Fibroblast of the conjunctiva (primary cell): Measurements from ENCODE around the gene TNFRSF8.

Experiments used
- DNase-seq: peaks from one replicate; pipeline ENCODE4 v3.0.0-alpha.2; 2010; ENCODE audit warnings: low read depth

The TNFRSF8 gene

DNA sequence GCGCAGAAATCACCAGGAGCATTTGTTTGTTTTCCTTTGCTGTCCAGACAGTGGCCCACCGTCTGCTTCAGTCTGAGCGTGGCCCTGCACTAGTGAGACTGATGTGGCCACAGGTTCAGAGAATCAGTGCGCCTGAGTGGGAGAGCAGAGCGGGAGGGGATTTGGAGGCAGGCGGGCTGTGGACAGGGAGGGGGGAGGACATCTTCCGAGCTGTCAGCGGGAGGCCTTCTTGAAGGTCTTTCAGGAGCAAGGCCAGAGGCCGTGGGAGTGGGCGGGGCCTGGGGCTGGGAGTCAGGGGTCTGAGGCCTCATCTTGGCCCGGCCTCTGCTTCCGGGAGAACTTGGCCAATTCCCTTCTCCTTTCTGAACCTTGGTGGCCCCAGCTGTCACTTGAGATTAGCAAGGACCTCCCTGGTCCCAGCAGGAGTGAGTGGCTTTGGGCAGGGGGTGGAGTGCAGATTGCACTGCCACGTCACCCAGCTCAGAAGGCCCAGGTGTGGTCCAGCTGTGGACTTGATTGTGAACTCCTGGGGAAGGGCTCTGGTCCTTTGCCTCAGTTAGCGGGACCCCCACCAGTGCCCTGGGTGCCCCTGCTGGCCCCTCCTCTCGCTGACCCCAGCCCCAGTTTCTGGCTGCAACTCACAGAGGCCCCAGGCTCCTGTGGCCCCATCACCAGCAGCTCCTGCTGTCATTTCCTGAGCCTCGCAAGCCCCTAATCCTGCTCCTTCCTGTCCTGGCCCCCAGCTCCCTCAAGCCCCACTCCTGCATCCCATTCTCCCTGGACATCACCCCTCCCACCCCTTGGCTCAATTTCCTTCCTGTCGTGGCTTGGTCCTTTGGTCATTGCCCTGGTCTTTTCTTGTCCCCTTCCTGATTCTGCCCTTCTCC, 112.1 kb downstream of the TNFRSF8 start:
- no peak for DNase-seq

DNA sequence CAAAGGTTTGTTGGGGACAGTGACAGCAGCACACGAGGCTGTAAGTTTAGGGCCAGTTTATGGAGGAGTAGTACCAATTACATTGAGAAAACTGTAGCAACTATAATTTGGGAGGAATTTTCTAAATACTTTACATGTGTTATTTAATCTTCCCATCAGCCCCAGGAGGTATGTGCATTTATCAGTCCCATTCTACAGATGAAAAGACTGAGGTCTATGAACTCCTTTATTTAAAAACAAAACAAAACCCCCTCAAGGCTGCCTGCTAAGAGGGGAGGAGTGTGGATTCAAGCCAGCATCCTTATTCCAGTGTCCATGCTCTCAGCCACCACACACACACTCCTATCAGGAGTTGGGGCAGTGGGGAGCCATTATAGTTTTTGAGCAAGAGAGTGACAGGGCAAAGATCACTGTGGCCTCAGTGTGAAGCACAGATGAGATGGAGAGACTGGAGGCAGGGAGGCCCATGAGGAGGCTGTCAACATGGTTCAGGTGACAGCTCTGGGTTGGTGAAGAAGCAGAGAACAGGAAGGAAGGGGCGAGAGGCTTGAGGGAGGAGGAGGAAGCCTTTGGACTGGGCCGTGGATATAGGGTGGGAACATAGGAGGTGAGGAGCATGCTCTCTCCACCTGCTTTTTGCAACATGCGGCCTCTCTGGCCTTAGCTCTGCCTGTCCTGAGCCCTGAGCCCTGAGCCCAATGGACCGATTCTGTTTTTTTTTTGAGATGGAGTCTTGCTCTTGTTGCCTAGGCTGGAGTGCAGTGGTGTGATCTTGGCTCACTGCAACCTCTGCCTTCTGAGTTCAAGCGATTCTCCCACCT, 113.4 kb downstream of the TNFRSF8 start:
- DNase-seq: no peak

DNA sequence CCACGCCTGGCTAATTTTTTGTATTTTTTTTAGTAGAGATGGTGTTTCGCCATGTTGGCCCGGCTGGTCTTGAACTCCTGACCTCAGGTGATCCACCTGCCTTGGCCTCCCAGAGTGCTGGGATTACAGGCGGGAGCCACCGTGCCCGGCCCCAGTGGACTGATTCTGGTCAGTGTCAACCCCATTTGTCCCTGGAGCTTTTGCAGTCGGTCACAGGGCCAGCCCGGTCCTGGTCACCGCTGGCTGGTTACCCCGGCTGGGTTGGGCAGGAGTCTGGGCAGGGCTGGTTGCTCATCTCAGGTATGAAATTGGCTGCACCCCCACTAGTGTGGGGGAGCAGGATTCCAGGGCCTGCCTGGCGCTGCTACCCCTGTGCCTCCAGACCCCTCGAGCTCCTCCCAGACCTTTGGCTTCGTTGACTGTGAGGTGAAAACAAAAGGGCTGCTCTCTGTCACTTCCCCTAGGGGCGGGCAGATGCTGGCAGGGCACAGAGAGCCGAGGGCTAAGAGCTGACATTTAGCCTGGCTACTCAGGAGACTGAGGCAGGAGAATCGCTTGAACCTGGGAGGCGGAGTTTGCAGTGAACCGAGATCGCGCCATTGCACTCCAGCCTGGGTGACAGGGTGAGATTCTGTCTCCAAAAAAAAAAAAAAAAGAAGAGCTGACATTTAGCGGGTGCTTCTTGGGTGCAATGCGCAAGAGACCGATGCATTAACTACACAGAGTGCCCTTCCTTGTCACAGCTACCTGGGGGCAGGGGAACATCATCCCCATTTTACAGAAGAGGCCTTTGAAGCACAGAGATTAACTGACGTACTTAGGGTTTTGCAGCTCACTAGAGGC, 114.3 kb downstream of the TNFRSF8 start:
- no peak for DNase-seq

DNA sequence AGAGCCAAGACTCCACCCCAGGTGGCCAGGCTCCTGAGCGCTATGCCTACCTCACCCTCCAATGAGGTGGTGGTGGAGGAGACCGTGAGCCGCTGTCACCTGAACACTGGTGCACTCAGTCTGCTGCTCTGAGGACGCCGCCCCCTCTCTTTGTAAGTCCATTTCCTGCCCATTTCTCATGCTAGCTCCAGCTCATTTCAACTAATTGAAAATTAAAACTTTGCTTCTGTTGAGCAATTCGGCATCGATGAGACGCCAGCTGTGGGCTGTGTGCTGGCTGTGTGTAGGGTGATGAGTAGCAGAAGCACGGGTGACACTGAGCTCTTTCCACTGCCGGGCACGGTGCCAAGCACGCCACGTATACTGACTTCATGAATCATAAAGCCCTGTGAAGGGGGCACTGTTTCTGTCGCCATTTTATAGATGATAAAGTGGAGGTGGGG, 114.9 kb downstream of the TNFRSF8 start:
- DNase-seq: peak; percentile 51

DNA sequence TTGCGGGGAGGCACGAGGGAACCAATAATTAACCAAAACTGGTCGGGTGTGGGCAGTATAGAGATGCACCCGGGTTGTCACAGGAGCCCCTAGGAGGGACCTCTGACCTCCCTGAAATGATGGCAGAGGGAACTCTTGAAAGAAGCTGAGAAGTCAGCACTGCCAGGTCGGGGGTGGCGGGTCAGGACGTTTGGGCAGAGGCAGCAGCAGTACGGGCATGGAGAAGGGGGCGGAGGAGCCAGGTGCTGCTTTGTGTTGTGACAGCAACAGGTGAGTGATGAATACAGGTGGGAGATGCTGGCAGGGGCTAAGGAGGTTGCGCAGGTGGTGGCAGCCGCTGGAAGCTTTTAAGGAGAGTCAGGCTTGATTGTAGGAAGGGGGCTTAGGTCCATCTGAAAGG, 115.4 kb downstream of the TNFRSF8 start:
- no peak for DNase-seq

DNA sequence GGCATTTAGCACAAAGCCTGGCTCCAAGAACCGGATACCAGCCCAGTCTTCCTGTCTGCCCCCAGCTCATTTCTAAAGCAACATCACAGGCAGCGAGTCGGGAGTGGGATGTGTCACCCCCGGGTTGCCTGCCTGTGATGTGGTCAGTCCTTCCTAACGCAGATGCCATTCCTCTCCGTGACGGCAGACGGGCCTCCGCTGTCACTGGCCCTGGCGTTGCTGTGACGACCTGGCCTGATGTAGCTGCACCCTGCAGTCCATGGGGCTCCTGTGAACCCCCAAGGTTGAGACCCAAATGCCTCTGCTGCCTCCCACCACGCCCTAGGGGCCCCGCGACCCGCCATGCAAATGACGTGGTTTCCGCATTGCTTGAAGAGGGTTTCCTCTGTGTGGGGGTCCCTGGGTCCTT, 116.0 kb downstream of the TNFRSF8 start:
- no peak for DNase-seq

DNA sequence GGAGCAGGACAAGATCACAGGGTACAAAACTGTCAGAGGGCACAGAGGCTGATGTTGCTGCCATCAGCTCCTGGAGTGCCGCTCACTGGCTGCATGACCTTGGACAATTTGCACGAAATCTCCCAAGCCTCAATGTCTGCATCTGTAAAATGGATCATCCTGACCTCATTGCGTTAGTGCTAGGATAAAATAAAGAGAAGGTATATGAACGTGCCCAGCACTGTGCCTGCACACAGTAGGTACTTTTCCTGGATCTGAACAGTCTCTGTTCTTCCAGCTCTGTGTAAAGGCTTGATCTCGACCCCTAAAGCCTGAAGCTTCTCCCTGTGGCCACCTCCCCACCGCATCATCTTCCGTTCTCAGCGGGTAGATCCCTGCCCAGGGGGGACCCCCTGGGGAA, 116.6 kb downstream of the TNFRSF8 start:
- DNase-seq: no peak

DNA sequence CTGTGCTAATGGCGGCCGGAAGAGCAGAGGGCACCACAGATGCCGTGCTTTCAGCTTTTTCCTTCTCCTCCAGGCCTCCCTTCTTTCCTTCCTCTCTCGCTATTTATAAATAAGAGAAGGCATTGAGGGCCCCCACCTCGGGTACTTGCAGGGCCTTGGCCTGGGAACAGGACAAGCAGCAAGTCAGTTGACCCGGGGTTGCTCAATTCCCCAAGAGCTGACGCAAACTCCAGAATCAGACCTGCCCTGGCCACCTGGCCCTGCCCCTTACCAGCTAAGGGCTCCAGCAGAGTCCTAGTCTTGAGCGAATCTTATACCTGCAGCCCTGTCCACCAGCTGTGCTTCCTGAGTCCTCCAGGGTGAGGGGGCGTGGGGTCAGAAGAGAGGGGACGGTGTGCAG, 117.2 kb downstream of the TNFRSF8 start:
- no peak for DNase-seq

DNA sequence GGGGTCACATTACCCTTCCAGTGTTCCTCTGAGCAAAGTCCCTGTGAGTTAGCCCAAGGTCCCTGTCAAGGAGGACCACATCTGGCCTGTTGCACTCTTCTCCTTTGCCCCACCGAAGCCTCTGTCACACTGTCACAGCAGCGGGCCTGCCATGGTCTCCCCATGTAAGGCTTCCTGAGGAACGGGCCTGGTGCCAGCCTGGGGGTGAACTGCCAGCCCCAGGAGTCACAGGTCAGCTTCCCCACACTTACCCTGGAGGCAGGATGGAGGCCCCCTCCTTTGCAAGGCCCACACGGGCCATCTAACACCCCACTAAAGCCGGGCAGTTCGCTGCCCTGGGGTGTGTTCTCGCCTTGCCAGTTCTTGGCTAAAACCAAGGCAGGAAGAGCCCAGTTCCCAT, 117.8 kb downstream of the TNFRSF8 start:
- DNase-seq: no peak

DNA sequence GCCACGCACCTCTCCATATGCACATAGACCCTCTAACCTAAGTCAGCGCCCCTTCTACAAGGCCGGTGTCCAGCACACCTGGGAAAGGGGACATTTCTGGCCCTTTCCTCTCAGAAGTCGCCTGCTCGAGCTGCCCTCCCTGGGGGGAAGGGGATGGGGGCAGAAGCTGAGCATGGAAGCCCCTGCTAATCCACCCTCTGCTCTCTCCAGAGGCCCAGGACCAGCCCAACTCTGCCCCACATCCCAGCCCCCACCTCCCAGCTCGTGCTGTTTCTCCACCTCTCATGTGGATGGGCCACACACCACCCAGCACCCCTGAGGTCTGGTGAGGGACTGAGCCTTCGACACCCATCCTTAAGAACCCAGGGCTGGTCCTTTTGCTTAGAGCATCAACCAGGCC, 118.5 kb downstream of the TNFRSF8 start:
- no peak for DNase-seq

DNA sequence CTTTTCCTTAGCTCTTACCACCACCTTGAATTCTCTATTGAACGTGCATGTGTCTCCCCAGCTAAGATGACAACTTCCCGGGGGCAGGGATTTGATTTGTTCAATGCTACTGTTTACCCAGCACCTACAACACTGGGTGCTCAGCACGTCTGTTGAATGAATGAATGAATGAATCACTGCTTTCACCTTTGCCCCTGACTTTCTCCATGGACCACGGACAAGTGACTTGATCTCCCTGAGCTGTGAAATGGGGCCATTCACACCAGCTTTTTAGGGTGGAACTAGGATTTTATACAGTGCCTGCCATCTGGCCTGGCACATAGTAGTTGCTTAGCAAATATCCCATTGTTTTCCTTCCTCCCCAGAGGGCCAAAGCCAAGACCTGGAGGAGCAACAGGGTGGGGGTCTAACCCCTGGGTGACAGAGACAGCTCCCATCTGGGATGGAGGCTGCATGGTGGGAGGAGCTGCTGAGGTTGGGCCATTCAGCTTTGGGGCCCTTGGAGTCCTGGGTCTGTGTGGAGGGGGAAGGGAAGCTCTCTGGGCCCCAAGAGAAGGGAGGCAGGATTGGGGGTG, 119.4 kb downstream of the TNFRSF8 start:
- DNase-seq: no peak

DNA sequence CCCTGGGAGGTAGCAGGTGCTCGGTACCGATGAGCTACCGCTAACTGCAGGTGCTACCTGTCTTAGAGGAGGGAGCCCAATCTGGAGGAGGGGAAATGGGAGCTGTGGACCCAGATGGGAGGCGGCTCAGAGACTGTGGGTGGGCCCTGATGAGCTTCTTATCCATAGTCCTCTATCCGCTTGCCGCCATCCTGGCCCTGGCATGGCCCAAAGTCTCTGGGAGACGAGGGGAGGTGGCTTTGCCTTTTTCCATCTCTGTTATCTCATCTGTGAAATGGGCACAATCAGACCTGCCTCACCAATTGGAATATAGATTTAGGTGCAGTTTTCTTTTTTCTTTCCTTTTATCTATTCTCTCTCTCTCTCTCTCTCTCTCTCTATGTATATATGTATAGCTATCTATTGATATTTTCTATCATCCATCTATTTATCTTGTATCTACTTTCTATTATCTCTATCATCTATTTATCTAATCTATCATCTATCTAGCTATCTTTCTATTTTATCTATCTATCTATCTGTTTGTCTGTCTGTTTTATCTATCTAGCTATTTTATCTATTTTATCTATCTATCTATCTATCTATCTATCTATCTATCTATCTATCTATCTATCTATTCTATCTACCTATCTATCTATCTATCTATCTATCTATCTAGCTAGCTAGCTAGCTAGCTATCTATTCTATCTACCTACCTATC, 120.1 kb downstream of the TNFRSF8 start:
- no peak for DNase-seq

DNA sequence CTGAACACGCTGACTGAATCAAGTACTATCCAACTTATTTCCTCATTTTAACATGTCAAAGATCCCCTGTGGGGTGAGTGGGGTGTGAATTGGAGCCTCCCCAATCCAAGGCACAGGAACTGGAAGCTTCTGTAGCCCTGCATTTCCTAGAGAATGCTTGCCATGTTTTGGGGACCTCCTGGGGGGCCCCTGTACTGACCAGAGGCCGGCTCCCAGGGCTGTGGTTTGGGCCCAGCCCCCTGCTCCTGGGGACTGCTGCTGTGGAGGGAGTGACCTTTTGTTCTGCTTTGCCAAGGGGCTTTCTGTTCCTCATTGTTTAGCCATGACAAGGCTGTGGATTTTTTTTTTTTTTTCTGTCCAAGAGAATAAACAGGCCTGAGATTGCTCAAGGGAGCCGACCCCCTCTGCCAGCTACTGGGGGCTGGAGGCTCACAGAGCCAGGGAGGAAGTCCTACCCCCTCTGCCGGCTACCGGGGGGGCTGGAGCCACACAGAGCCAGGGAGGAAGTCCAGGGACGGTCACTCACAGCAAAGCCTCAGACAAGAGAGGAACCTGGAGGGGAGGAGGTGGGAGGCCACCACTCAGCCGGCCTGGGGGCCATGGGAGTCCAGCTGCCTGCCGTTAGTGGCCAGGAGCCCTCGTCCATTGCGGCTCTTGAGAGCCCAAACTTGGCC, 121.0 kb downstream of the TNFRSF8 start:
- DNase-seq: peak; percentile 77

DNA sequence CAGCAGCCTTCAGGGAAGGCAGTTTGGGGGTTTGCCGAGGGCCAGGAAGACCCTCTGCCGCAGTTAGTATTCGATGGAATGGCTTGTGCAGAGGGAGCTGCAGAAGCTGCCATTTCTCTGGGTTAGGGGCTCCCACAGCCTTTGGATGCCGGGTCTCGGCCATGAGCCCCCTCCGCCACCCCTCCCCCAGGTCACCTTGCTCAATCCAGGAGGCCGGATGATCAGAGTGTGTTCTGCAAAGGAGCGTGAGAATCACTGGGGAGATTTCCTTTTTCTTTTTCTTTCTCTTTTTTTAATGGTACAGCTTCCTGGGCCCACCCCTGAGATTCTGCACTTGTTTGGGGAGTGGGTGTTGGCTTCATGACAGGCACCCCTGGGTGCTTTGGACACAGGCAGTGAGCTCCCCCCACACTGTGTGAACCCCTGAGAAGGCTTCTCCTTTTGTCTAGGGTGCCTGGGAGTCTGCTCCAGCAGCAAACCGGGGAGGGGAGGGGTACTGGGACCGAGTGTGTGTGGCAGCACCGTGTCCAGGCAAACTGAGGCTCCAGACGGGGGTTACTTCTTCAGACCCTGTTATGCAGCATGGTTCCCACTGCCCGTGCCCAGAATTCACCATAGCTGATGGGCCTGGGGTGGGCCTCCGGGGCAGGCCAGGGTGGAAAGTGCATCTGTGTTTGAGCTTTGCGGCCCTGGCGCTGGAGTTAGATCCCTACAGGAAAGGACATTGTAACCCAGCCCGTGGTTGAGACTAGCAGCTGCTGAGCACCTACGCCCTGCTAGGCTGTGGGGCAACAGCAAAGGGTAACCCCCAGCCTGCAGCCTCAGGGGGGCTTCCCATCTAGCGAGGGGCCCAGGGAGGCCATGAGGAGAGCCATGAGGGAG, 122.2 kb downstream of the TNFRSF8 start:
- no peak for DNase-seq

DNA sequence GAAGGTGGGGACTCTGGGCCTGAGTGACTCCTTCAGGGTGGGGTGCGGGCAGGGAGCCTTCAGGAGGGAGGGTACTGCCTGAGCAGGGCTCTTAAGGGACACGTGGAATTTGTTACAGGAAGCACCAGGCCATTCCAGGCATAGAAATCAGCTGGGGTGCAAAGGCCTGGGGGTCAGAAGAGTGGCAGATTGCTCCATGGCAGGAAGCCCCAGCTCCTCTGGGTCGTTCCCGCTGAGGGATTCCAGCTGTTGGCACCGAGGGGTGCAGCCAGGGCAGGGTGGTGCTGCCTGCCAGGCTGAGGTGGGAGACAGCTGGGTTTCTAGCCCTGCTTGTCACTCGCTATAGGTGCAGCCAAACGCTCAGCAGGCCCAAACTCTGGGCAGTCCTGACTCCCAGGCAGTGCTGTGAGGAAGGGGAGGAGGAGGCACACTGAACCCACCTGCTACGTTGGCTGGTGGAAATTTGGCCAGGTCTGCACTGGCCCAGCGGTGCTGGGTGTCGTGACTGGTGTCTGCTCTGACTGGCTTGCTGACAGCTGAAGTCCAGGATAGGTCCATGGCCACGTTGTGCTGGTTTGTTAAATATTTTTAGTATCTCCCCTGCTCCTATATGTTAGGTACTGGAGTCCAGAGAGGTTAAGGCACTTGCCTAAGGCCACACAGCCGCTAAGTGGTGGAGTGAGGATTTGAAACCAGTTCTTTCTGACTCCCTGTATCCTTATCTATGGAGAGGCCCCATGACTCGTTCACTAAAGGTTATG, 123.0 kb downstream of the TNFRSF8 start:
- no peak for DNase-seq

DNA sequence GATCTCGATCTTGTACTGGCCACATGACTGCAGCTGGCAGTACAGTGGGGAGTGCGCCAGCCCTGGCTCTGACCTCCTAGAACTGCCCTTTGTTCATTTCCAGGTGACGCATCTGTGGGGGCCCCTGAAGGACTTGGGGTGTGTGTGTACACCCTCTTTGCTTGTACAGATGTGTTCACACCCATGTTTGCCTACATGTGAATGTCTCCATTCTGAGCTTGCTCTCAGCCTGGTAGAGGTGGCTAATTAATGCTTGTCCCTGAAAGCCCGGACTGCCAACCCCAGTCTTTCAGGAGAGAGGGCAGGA, 123.5 kb downstream of the TNFRSF8 start:
- no peak for DNase-seq

DNA sequence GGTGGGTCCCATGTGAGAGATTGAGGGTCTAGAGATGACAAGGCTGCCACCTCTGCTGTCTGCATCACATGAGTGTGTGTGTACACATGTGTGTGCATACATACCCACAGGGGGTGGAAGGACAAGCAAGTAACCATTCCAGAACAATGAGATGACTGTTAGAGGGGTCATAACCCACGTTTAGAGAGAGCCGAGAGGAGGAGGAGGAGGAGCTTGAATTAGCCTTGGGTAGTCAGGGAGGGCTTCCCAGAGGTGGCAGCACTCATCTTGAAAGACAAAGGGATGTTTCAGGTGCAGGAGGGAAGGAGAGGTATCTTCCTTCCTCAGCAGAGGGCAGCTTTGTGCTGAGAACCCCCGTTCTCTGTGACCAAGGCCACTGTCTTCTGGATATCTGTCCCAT, 125.0 kb downstream of the TNFRSF8 start:
- no peak for DNase-seq

DNA sequence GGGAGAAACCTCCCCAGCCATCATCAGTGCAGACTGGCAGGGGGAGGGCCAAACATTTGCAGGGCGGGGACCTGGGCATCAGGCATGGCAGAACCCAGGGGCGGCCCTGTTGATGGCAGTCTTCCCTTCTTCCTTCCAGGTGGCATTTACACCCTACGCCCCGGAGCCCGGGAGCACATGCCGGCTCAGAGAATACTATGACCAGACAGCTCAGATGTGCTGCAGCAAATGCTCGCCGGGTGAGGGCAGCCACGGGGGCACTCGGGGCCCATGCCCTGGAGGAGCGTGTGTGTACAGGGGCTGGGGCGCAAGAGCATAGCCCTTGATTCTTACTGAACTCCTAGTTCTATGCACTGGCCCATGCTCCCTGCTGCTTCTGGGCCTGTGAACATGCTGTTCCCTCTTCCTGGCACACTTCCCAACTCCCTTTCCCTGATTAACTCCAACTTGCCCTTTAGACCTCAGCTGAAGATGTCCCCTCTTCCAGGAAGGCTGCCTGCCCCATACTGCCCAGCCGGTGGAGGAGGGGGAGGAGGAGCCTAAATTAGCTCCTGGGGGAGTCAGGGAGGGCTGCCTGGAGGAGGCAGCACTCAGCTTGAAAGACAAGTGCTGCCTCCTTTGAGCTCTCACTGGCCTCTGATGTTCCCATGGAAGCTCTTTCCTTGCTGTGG, 125.7 kb downstream of the TNFRSF8 start:
- no peak for DNase-seq

DNA sequence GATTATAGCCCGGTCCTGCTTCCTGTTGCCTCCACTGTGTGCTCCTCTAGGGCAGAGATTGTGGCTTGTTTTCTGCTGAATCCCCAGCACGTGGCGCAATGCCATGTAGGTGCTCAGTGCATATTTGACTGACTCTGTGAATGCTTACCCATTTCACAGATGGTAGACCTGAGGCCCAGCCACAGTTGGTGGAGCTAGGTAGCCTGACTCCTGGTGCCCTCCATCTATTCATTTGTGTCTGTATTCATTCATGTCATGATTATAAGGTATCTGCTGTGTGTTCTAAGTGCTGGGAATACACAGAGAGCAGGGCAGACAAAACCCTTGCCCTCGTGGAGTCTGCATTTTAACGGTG, 126.2 kb downstream of the TNFRSF8 start:
- no peak for DNase-seq
